Omental fat pad (tissue), 4 donors: ENCODE results near the gene ABCC1. TPM values are rescaled to one million over a fixed set of nuclear protein-coding genes. Genes with fewer than 3 reads are reported as not detected.

Experiments
- ATAC-seq: fragments of 150-250 bp; one replicate; pipeline ENCODE4 v1.9.1; 2016; ENCODE audit warnings: mild to moderate bottlenecking, moderate library complexity; ENCODE audit not compliant: low FRiP score
- DNase-seq: peaks from one replicate; pipeline ENCODE4 v3.0.0-alpha.2; 2019; ENCODE audit warnings: low spot score
- CTCF ChIP-seq, 3 donors: fragments of 450-650 bp; IDR thresholded peaks; one replicate each; pipeline ENCODE4 v1.5.1; 2016 to 2017; ENCODE audit warnings: antibody characterized with exemption in 3 of 3, mild to moderate bottlenecking in 3 of 3, moderate library complexity in 2 of 3
- total RNA-seq, 4 donors: library from RNA; depleted of rRNA; stranded (reverse); fragments of >200 nt; gene quantifications; one replicate each; pipeline ENCODE4 v1.1.0, GENCODE V29; 2016

The ABCC1 gene
- total RNA-seq, 4 donors from 2014 or later, result 21.8 to 53.2 (median 36.3) TPM

GRCh38 chr16:16057102-16057501 lies 107.7 kb downstream of the ABCC1 start:
- ATAC-seq, result no peak
- no peak for DNase-seq
- no peak for TF ChIP-seq CTCF (IDR thresholded peaks at IDR 0.05)

GRCh38 chr16:16059160-16059559 lies 109.7 kb downstream of the ABCC1 start:
- TF ChIP-seq CTCF (IDR thresholded peaks at IDR 0.05), result no peak
- ATAC-seq, result no peak

GRCh38 chr16:16059895-16060590 lies 110.6 kb downstream of the ABCC1 start:
- DNase-seq, result no peak
- TF ChIP-seq CTCF (IDR thresholded peaks at IDR 0.05), result no peak
- no peak for ATAC-seq

More at GRCh38 chr16:16059160-16059559, 109.7 kb downstream of the ABCC1 start:
- no peak for DNase-seq

GRCh38 chr16:16062023-16062937 lies 112.9 kb downstream of the ABCC1 start:
- no peak for DNase-seq
- no peak for TF ChIP-seq CTCF (IDR thresholded peaks at IDR 0.05)
- no peak for ATAC-seq

- ATAC-seq, result no peak
- no peak for DNase-seq
- no peak for TF ChIP-seq CTCF (IDR thresholded peaks at IDR 0.05)
Observed at GRCh38 chr16:16063683-16064082, 114.3 kb downstream of the ABCC1 start.

- no peak for TF ChIP-seq CTCF (IDR thresholded peaks at IDR 0.05)
- no peak for ATAC-seq
- DNase-seq, result no peak
Observed at GRCh38 chr16:16064874-16065384, 115.5 kb downstream of the ABCC1 start.
